Endothelial cell of umbilical vein (primary cell): ENCODE results near the gene KTN1. TPM values are rescaled to one million over a fixed set of nuclear protein-coding genes. Genes with fewer than 3 reads are reported as not detected.

Source experiments
- BruUV-seq: library from RNA; stranded (reverse); fragments of 400-500 nt; replicated peaks from 2 replicates; lab custom pipeline; 2021; lab: Mats Ljungman, UMichigan
- CTCF ChIA-PET: fragments of 300-600, 350-600 bp; sonication (Branson Sonifier 250); formaldehyde crosslinking; loops from one replicate; lab custom pipeline; 2021; ENCODE audit warnings: antibody characterized with exemption, inconsistent platforms; lab: Charles Lee
- POLR2A ChIA-PET: fragments of 300-600, 350-600 bp; sonication (Branson Sonifier 250); formaldehyde crosslinking; loops from one replicate; lab custom pipeline; 2021; ENCODE audit warnings: antibody characterized with exemption, inconsistent platforms; lab: Charles Lee
- DNase-seq: peaks from one replicate; pipeline ENCODE4 v3.0.0-alpha.2; 2011; ENCODE audit warnings: low read depth, low spot score
- FAIRE-seq: peaks from 2 replicates; lab custom pipeline; 2011; peaks lifted over from hg19 to GRCh38; lab: Jason Lieb, UNC
- H2AFZ ChIP-seq: 2 replicates; pipeline ENCODE4 v1.6.0; 2012; ENCODE audit warnings: low read depth, low read length, control low read depth, inconsistent platforms
- H3K27ac ChIP-seq: 2 replicates; pipeline ENCODE4 v1.5.1; 2011; ENCODE audit warnings: low read depth, mild to moderate bottlenecking, control low read depth, low read length, moderate library complexity; ENCODE audit not compliant: insufficient read depth
- H3K27me3 ChIP-seq, 2 experiments: 2 replicates each; pipeline versions ENCODE4 v1.6.0 to v1.6.1; 2011; ENCODE audit warnings: low read length in 2 of 2, mixed read lengths in 1 of 2; ENCODE audit not compliant: control insufficient read depth in 2 of 2, insufficient read depth in 2 of 2
- H3K36me3 ChIP-seq, 2 experiments: 2 replicates in 1 of 2; 3 replicates in 1 of 2; pipeline ENCODE4 v1.5.1; 2011; ENCODE audit warnings: low read length in 2 of 2, mild to moderate bottlenecking in 1 of 2, moderate library complexity in 1 of 2; ENCODE audit not compliant: control insufficient read depth in 2 of 2, insufficient read depth in 2 of 2; ENCODE audit errors: extremely low read depth in 1 of 2
- H3K4me1 ChIP-seq: 3 replicates; pipeline ENCODE4 v1.5.1; 2011; ENCODE audit warnings: mild to moderate bottlenecking, low read length; ENCODE audit not compliant: control insufficient read depth, insufficient read depth; ENCODE audit errors: extremely low read depth
- H3K4me2 ChIP-seq: 2 replicates; pipeline ENCODE4 v1.6.1; 2011; ENCODE audit warnings: low read length, control low read depth, mixed read lengths; ENCODE audit not compliant: insufficient read depth
- H3K4me3 ChIP-seq, 3 experiments: fragments of 200-600 bp in 1 of 3; sonication (generic), shearing (Covaris generic) in 1 of 3; replicated peaks in 1 of 3; 2 replicates each; pipeline ENCODE4 v1.5.1; 2011 to 2016; ENCODE audit warnings: control low read depth in 3 of 3, low read length in 3 of 3, mild to moderate bottlenecking in 2 of 3, inconsistent platforms in 1 of 3, low read depth in 1 of 3, moderate library complexity in 1 of 3; ENCODE audit not compliant: insufficient read depth in 1 of 3
- H3K79me2 ChIP-seq: 2 replicates; pipeline ENCODE4 v1.6.0; 2012; ENCODE audit warnings: low read length, inconsistent platforms; ENCODE audit not compliant: control insufficient read depth, insufficient read depth
- H3K9ac ChIP-seq: replicated peaks from 2 replicates; pipeline ENCODE3; 2011; ENCODE audit warnings: low read length, control low read depth; ENCODE audit not compliant: insufficient read depth; ENCODE audit errors: extremely low read depth
- H3K9me1 ChIP-seq: replicated peaks from 3 replicates; pipeline ENCODE4 v1.6.0; 2011; ENCODE audit warnings: mild to moderate bottlenecking, low read length; ENCODE audit not compliant: control insufficient read depth, insufficient read depth; ENCODE audit errors: extremely low read depth
- H3K9me3 ChIP-seq: replicated peaks from 2 replicates; pipeline ENCODE4 v1.5.1; 2012; ENCODE audit warnings: low read length, inconsistent platforms; ENCODE audit not compliant: control insufficient read depth, insufficient read depth
- H4K20me1 ChIP-seq: replicated peaks from 2 replicates; pipeline ENCODE3; 2011; ENCODE audit warnings: mild to moderate bottlenecking, low read length; ENCODE audit not compliant: control insufficient read depth, insufficient read depth; ENCODE audit errors: extremely low read depth
- EZH2 ChIP-seq: IDR thresholded peaks from 2 replicates; pipeline ENCODE4 v1.6.1; 2012; ENCODE audit warnings: borderline replicate concordance, low read depth, mild to moderate bottlenecking, moderate library complexity, low read length, inconsistent platforms; ENCODE audit not compliant: severe bottlenecking
- FOS ChIP-seq: IDR thresholded peaks from 2 replicates; pipeline ENCODE4 v1.6.1; 2011; ENCODE audit warnings: mild to moderate bottlenecking, low read length, moderate library complexity, borderline replicate concordance; ENCODE audit not compliant: insufficient read depth
- GATA2 ChIP-seq: IDR thresholded peaks from 2 replicates; pipeline ENCODE4 v1.7.0; 2011; ENCODE audit warnings: low read depth, mild to moderate bottlenecking, moderate library complexity, mixed read lengths, low read length; ENCODE audit not compliant: insufficient read length, insufficient read depth
- JUN ChIP-seq: IDR thresholded peaks from 2 replicates; pipeline ENCODE4 v1.6.1; 2011; ENCODE audit warnings: borderline replicate concordance, low read depth; ENCODE audit not compliant: insufficient read length, insufficient read depth
- MAX ChIP-seq: IDR thresholded peaks from 2 replicates; pipeline ENCODE4 v1.6.1; 2011; ENCODE audit not compliant: insufficient read depth, insufficient read length
- MYC ChIP-seq: IDR thresholded peaks from one replicate; pipeline ENCODE4 v1.6.1; 2011; ENCODE audit warnings: mild to moderate bottlenecking, low read depth, low read length
- POLR2A ChIP-seq: IDR thresholded peaks from 2 replicates; pipeline ENCODE4 v1.6.1; 2012; ENCODE audit warnings: low read depth, mild to moderate bottlenecking, control low read depth, low read length
- POLR2AphosphoS5 ChIP-seq: IDR thresholded peaks from 2 replicates; pipeline ENCODE4 v1.6.1; 2012; ENCODE audit warnings: low read depth, mild to moderate bottlenecking, control low read depth, low read length, moderate library complexity; ENCODE audit not compliant: insufficient read depth
- dilution Hi-C: fragments of 300-500 bp; cut with MboI; formaldehyde crosslinking; loops from one replicate; pipeline ENCODE4 v1.15.0; 2019; ENCODE audit warnings: low sequenced_read_pairs; ENCODE audit not compliant: extremely low pct_ligation_motif_present
- intact Hi-C: fragments of 100-400 bp; cut with micrococcal nuclease; formaldehyde crosslinking; loops from one replicate; pipeline ENCODE4 v1.10.0; 2022
- polyA plus RNA-seq, 4 experiments: library from polyadenylated mRNA; depleted of rRNA in 3 of 4; stranded (reverse) in 3 of 4; unstranded in 1 of 4; fragments of >200 nt; gene quantifications; 2 replicates each; pipeline versions ENCODE4 v1.2.1 to v1.2.3, GENCODE V29; 2011 to 2012; ENCODE audit warnings: missing spikeins in 1 of 4
- total RNA-seq: library from RNA; stranded (reverse); gene quantifications from 2 replicates; pipeline ENCODE4 v1.2.3, GENCODE V29; 2021
- TF ChIP-seq, protein P1 (sequence below), 2 donors: IDR thresholded peaks; 1 replicate in 1 of 2; 2 replicates in 1 of 2; pipeline ENCODE4 v1.5.1; 2011; ENCODE audit warnings: low read length in 2 of 2, mild to moderate bottlenecking in 2 of 2, moderate library complexity in 2 of 2, control low read depth in 1 of 2, inconsistent platforms in 1 of 2, low read depth in 1 of 2; ENCODE audit not compliant: insufficient read depth in 1 of 2; ENCODE audit errors: extremely low read depth in 1 of 2

KTN1 gene
- total and polyA plus RNA-seq, 2 donors (not counting 3 experiments of a cell fraction or from before 2014, with no cell fraction given): 33.2 to 148 TPM

DNA sequence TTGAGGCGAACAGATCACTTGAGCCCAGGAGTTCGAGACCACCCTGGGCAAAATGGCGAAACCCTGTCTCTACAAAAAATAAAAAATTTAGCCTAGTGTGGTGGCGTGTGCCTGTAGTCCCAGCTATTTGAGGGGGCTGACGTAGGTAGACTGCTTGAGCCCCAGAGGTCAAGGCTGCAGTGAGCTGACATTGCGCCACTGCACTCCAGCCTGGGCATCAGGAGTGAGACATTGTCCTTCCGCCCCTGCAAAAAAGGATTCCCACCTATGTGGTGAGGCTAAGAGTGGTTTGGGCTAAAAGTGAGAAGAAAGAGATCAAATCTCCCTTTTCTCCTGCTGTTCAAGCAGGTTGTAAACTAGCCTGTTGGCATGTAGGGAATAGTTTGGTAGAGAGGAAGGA, 5.0 kb upstream of the KTN1 start:
- Histone ChIP-seq H4K20me1 (no peaks in the 10 kb centered on the region), H3K4me2 (no peak overlapping the region), H3K36me3 (no peaks in the 10 kb centered on the region), H3K9me3 (no peaks in the 10 kb centered on the region), H3K4me1 (peaks cover 11% of the 10 kb centered on the region), H3K79me2 (no peaks in the 10 kb centered on the region), H2AFZ (no peak overlapping the region), H3K27me3 (no peaks in the 10 kb centered on the region), H3K27ac (no peak overlapping the region), H3K9ac (no peak overlapping the region), H3K4me3 (no peak overlapping the region), H3K9me1 (no peaks in the 10 kb centered on the region)
- CTCF ChIA-PET: interaction anchor here (0.8 to 3.4 kb wide), 4 partner anchors 11 to 137 kb away, joined by 3 to 20 read pairs (median 3); no protein-coding TSS in a partner anchor
- dilution Hi-C loops: no loop called here
- FAIRE-seq (no peak), DNase-seq (no peak)
- TF ChIP-seq POLR2AphosphoS5 (no peak), POLR2A (no peak), EZH2 (no peak), FOS (no peak), MYC (no peak), MAX (no peak), JUN (no peak), GATA2 (no peak)
- TF ChIP-seq, protein P1, sequence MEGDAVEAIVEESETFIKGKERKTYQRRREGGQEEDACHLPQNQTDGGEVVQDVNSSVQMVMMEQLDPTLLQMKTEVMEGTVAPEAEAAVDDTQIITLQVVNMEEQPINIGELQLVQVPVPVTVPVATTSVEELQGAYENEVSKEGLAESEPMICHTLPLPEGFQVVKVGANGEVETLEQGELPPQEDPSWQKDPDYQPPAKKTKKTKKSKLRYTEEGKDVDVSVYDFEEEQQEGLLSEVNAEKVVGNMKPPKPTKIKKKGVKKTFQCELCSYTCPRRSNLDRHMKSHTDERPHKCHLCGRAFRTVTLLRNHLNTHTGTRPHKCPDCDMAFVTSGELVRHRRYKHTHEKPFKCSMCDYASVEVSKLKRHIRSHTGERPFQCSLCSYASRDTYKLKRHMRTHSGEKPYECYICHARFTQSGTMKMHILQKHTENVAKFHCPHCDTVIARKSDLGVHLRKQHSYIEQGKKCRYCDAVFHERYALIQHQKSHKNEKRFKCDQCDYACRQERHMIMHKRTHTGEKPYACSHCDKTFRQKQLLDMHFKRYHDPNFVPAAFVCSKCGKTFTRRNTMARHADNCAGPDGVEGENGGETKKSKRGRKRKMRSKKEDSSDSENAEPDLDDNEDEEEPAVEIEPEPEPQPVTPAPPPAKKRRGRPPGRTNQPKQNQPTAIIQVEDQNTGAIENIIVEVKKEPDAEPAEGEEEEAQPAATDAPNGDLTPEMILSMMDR (IDR thresholded peaks at IDR 0.05; ENCODE audit: extremely low read depth in 1 of 2, insufficient read depth in 1 of 2, low read depth in 1 of 2, low read length in 2 of 2): no peak
- POLR2A ChIA-PET: no interaction called here
- intact Hi-C loops: no loop called here
- no TSS peak for BruUV-seq
